SK-N-SH (cell line): ENCODE results near the gene FLT4. TPM values are rescaled to one million over a fixed set of nuclear protein-coding genes. Genes with fewer than 3 reads are reported as not detected.

Experiments
- CTCF ChIA-PET: fragments of 300-600, 350-600 bp; formaldehyde crosslinking; extraction: SDS; loops from one replicate; lab custom pipeline; 2021; lab: Yijun Ruan, JAX
- POLR2A ChIA-PET: fragments of 350-600 bp; sonication (Branson Sonifier 250); formaldehyde crosslinking; extraction: SDS; loops from one replicate; lab custom pipeline; 2020; ENCODE audit warnings: antibody characterized with exemption, inconsistent platforms; lab: Yijun Ruan, JAX
- DNase-seq: peaks from one replicate; pipeline ENCODE4 v3.0.0; 2012
- H2AFZ ChIP-seq: fragments of 200-600 bp; sonication (generic); 2 replicates; pipeline ENCODE4 v1.8.1; 2016; ENCODE audit warnings: antibody characterized with exemption, mild to moderate bottlenecking, low read depth
- H3F3A ChIP-seq: fragments of 200-600 bp; sonication (generic); replicated peaks from 2 replicates; pipeline ENCODE3; 2016; ENCODE audit warnings: antibody characterized with exemption, mild to moderate bottlenecking; ENCODE audit not compliant: insufficient read depth
- H3K27ac ChIP-seq, 2 experiments: fragments of 200-500 bp in 1 of 2; fragments of 200-600 bp in 1 of 2; sonication (Bioruptor generic) in 1 of 2; sonication (generic), shearing (Covaris generic) in 1 of 2; 2 replicates each; pipeline versions ENCODE4 v1.5.1 to v1.6.1; 2014 to 2016; ENCODE audit warnings: low read depth in 2 of 2, inconsistent platforms in 1 of 2, low read length in 1 of 2, mild to moderate bottlenecking in 1 of 2, mixed read lengths in 1 of 2
- H3K27me3 ChIP-seq: fragments of 200-600 bp; sonication (generic), shearing (Covaris generic); 2 replicates; pipeline ENCODE4 v1.6.1; 2016; ENCODE audit warnings: mixed run types; ENCODE audit not compliant: insufficient read depth
- H3K36me3 ChIP-seq, 2 experiments: fragments of 200-500 bp in 1 of 2; fragments of 200-600 bp in 1 of 2; sonication (Bioruptor generic) in 1 of 2; sonication (generic) in 1 of 2; replicated peaks in 1 of 2; 2 replicates each; pipeline versions ENCODE3 to v1.5.1; 2014 to 2016; ENCODE audit warnings: low read length in 1 of 2, mild to moderate bottlenecking in 1 of 2; ENCODE audit not compliant: insufficient read depth in 2 of 2, control insufficient read depth in 1 of 2
- H3K4me1 ChIP-seq, 2 experiments: fragments of 200-500 bp in 1 of 2; fragments of 200-600 bp in 1 of 2; sonication (Bioruptor generic) in 1 of 2; sonication (generic), shearing (Covaris generic) in 1 of 2; 2 replicates each; pipeline versions ENCODE4 v1.5.1 to v1.6.1; 2014 to 2016; ENCODE audit warnings: low read depth in 1 of 2, low read length in 1 of 2, mixed run types in 1 of 2; ENCODE audit not compliant: insufficient read depth in 2 of 2, control insufficient read depth in 1 of 2
- H3K4me2 ChIP-seq: fragments of 200-600 bp; sonication (generic), shearing (Covaris generic); 2 replicates; pipeline ENCODE4 v1.6.1; 2017; ENCODE audit warnings: mixed run types
- H3K4me3 ChIP-seq, 2 experiments: fragments of 200-500 bp in 1 of 2; fragments of 200-600 bp in 1 of 2; sonication (Bioruptor generic) in 1 of 2; sonication (generic), shearing (Covaris generic) in 1 of 2; 2 replicates each; pipeline versions ENCODE4 v1.5.1 to v1.8.1; 2014 to 2016; ENCODE audit warnings: low read depth in 2 of 2, inconsistent platforms in 1 of 2, low read length in 1 of 2, mild to moderate bottlenecking in 1 of 2, mixed read lengths in 1 of 2, moderate library complexity in 1 of 2
- H3K79me2 ChIP-seq: fragments of 200-600 bp; sonication (generic); 2 replicates; pipeline ENCODE4 v1.8.1; 2017; ENCODE audit warnings: mild to moderate bottlenecking; ENCODE audit not compliant: insufficient read depth
- H3K9ac ChIP-seq: fragments of 200-600 bp; sonication (generic); 2 replicates; pipeline ENCODE4 v1.6.1; 2017; ENCODE audit warnings: mixed run types
- H3K9me2 ChIP-seq: fragments of 200-600 bp; sonication (generic); 2 replicates; pipeline ENCODE4 v1.6.1; 2017; ENCODE audit warnings: mixed run types
- H3K9me3 ChIP-seq: fragments of 200-600 bp; sonication (generic); 2 replicates; pipeline ENCODE4 v1.6.1; 2017; ENCODE audit warnings: mixed run types, mild to moderate bottlenecking, moderate library complexity
- H4K20me1 ChIP-seq: fragments of 200-600 bp; sonication (generic); 2 replicates; pipeline ENCODE4 v1.6.1; 2017; ENCODE audit warnings: mild to moderate bottlenecking, mixed run types; ENCODE audit not compliant: insufficient read depth
- CHD2 ChIP-seq: fragments of 150-350 bp; IDR thresholded peaks from 2 replicates; pipeline ENCODE4 v1.6.1; 2018; ENCODE audit warnings: low read length; ENCODE audit not compliant: partially characterized antibody
- ELF1 ChIP-seq: IDR thresholded peaks from 2 replicates; pipeline ENCODE4 v1.4.0; 2012
- EZH2phosphoT487 ChIP-seq: fragments of 200-600 bp; sonication (generic); IDR thresholded peaks from 2 replicates; pipeline ENCODE4 v1.6.1; 2017; ENCODE audit warnings: low read depth, mixed run types, mild to moderate bottlenecking, antibody characterized with exemption, moderate library complexity, borderline replicate concordance
- FOSL2 ChIP-seq: IDR thresholded peaks from 2 replicates; pipeline ENCODE4 v1.4.0; 2012; ENCODE audit warnings: low read depth, mild to moderate bottlenecking, moderate library complexity, borderline replicate concordance
- FOXM1 ChIP-seq: IDR thresholded peaks from 2 replicates; pipeline ENCODE4 v1.4.0; 2012; ENCODE audit warnings: low read depth, mild to moderate bottlenecking
- GABPA ChIP-seq: IDR thresholded peaks from 2 replicates; pipeline ENCODE4 v1.4.0; 2012; ENCODE audit warnings: low read depth, mild to moderate bottlenecking
- GATA2 ChIP-seq: sonication (generic); formaldehyde crosslinking; IDR thresholded peaks from 2 replicates; pipeline ENCODE4 v1.5.0; 2020; ENCODE audit warnings: mild to moderate bottlenecking, missing genetic modification reagents
- MEF2A ChIP-seq: IDR thresholded peaks from 2 replicates; pipeline ENCODE4 v1.4.0; 2012; ENCODE audit warnings: low read depth, borderline replicate concordance
- MXI1 ChIP-seq: IDR thresholded peaks from 2 replicates; pipeline ENCODE4 v1.6.1; 2012; ENCODE audit warnings: mild to moderate bottlenecking, low read depth, low read length, improper control_type of control experiment
- RXRA ChIP-seq: IDR thresholded peaks from 2 replicates; pipeline ENCODE4 v1.4.0; 2012; ENCODE audit warnings: low read depth, mild to moderate bottlenecking, borderline replicate concordance
- TCF12 ChIP-seq: IDR thresholded peaks from 2 replicates; pipeline ENCODE4 v1.4.0; 2012
- TEAD4 ChIP-seq: IDR thresholded peaks from 2 replicates; pipeline ENCODE4 v1.4.0; 2012; ENCODE audit warnings: mild to moderate bottlenecking, borderline replicate concordance; ENCODE audit not compliant: insufficient read depth
- YY1 ChIP-seq: IDR thresholded peaks from 2 replicates; pipeline ENCODE4 v1.4.0; 2012; ENCODE audit warnings: low read depth, mild to moderate bottlenecking
- WGBS: methylation state at CpG from one replicate; pipeline ENCODE4 v1.1.6; 2017; ENCODE audit warnings: low lambda C conversion rate; 5-methylcytosine and 5-hydroxymethylcytosine counted together
- polyA plus RNA-seq, 3 experiments: library from polyadenylated mRNA; depleted of rRNA; stranded (reverse); fragments of >200 nt; gene quantifications; 2 replicates each; pipeline ENCODE4 v1.2.3, GENCODE V29; 2012
- TF ChIP-seq, protein P1 (sequence below): fragments of 150-350 bp; IDR thresholded peaks from 2 replicates; pipeline ENCODE4 v1.6.1; 2016; ENCODE audit warnings: mild to moderate bottlenecking, low read depth, low read length
- TF ChIP-seq, protein P2 (sequence below): IDR thresholded peaks from 2 replicates; pipeline ENCODE4 v1.4.0; 2012; ENCODE audit warnings: low read depth, borderline replicate concordance
- TF ChIP-seq, protein P3 (sequence below): IDR thresholded peaks from 2 replicates; pipeline ENCODE4 v1.4.0; 2012; ENCODE audit warnings: low read depth, borderline replicate concordance

FLT4 gene
- polyA plus RNA-seq, 1 of the 3 experiments (the other 2 are of a cell fraction) = 0.05 TPM

DNA sequence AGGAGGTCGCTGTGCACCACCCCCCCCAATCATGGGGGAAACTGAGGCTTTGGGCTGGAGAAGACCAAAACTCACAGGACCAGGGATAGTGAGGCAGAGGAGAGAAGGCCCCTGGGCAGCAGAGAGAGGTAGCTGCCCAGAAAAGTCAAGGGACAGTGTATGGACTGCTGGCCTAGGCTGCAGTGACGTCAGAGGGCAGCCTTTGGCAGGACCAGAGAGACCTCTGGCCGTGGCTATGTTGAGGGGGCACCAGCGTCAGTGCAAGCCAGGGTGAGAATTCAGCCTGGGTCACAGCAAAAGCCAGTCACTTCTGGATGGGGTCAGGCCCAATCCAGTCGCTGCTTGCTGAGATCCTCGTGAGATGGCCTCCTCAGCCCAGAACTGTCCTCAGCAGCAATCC is 26.5 kb downstream of the FLT4 start (continued):
- TF ChIP-seq, protein P1, sequence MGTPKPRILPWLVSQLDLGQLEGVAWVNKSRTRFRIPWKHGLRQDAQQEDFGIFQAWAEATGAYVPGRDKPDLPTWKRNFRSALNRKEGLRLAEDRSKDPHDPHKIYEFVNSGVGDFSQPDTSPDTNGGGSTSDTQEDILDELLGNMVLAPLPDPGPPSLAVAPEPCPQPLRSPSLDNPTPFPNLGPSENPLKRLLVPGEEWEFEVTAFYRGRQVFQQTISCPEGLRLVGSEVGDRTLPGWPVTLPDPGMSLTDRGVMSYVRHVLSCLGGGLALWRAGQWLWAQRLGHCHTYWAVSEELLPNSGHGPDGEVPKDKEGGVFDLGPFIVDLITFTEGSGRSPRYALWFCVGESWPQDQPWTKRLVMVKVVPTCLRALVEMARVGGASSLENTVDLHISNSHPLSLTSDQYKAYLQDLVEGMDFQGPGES = no peak
- TF ChIP-seq CHD2 (no peak), ELF1 (no peak), TCF12 (no peak), EZH2phosphoT487 (no peak), FOSL2 (no peak), MEF2A (no peak), TEAD4 (no peak)
- TF ChIP-seq, protein P2, sequence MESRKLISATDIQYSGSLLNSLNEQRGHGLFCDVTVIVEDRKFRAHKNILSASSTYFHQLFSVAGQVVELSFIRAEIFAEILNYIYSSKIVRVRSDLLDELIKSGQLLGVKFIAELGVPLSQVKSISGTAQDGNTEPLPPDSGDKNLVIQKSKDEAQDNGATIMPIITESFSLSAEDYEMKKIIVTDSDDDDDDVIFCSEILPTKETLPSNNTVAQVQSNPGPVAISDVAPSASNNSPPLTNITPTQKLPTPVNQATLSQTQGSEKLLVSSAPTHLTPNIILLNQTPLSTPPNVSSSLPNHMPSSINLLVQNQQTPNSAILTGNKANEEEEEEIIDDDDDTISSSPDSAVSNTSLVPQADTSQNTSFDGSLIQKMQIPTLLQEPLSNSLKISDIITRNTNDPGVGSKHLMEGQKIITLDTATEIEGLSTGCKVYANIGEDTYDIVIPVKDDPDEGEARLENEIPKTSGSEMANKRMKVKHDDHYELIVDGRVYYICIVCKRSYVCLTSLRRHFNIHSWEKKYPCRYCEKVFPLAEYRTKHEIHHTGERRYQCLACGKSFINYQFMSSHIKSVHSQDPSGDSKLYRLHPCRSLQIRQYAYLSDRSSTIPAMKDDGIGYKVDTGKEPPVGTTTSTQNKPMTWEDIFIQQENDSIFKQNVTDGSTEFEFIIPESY = no peak

DNA sequence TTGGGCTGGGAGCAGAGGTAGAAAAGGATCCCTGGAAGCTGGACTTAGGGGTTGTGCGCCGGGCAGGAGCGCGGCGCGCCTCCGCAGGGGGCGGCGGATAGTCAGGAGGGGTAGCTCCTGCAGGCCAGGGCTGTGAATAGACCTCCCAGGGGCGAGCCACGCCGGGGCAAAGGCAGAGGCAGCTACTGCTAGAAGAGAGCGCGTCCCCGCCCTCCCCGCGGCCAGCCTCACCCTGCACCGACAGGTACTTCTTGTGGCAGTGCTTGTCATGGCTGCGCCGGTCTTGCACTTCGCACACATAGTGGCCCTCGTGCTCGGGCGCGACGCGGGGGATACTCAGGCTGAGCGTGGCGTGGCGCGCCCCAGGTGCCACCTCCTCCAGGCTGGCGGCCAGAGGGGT is 28.1 kb downstream of the FLT4 start:
- Histone ChIP-seq H3K4me2 (no peak overlapping the region), H3K27ac (no peak overlapping the region), H3K9me2 (no peaks in the 10 kb centered on the region), H3K9me3 (no peaks in the 10 kb centered on the region), H2AFZ (no peak overlapping the region), H3F3A (no peaks in the 10 kb centered on the region), H3K36me3 (no peaks in the 10 kb centered on the region), H3K27me3 (peaks cover 18% of the 10 kb centered on the region), H3K4me3 (no peak overlapping the region), H3K79me2 (no peaks in the 10 kb centered on the region), H3K9ac (no peak overlapping the region), H4K20me1 (no peaks in the 10 kb centered on the region), H3K4me1 (no peaks in the 10 kb centered on the region)
- CTCF ChIA-PET = interaction anchor here (1.0 kb wide), 1 partner anchor 15 kb away, joined by 3 read pairs; no protein-coding TSS in a partner anchor
- TF ChIP-seq, protein P1 = no peak
- no peak for TF ChIP-seq GATA2 (CRISPR knock-in tag)
- WGBS = 91% methylated on average over 17 of the region's 32 CpGs
- DNase-seq = no peak
- POLR2A ChIA-PET = no interaction called here

DNA sequence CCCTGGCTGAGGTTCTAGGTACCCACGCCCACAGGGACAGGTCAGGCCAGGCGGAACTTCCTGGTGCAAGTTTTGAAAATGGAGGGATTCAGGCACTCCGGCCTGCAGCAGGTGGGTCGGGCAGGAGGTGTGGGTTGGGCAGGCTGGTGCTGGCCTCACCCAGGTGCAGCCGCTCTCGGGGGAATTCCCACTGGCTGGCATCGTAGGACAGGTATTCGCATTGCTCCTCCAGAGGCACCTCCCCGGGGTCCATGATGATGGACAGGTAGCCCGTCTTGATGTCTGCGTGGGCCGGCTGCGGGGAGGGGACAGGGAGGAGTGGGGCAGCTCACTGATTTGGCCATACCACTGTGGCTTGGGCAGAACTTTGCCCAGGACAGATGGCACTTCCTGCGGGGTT is 29.4 kb downstream of the FLT4 start:
- H3K27ac ChIP-seq = no peak overlapping the region
- H3K9me2 ChIP-seq = no peaks in the 10 kb centered on the region
- no peaks in the 10 kb centered on the region for H3K9me3 ChIP-seq
- no peak overlapping the region for H3K4me2 ChIP-seq
- no peaks in the 10 kb centered on the region for H3K79me2 ChIP-seq
- H3K4me1 ChIP-seq = no peaks in the 10 kb centered on the region
- H3K36me3 ChIP-seq = no peaks in the 10 kb centered on the region
- no peaks in the 10 kb centered on the region for H3F3A ChIP-seq
- ChIA-PET POLR2A (no interaction called here), CTCF (interaction anchor here (1.3 to 2.1 kb wide), 7 partner anchors 9 to 343 kb away, joined by 3 to 43 read pairs (median 6); no protein-coding TSS in a partner anchor)
- 55% methylated on average over 5 of the region's 14 CpGs for WGBS
- H3K27me3 ChIP-seq = peaks cover 18% of the 10 kb centered on the region
- TF ChIP-seq MXI1 (no peak), GABPA (no peak), MEF2A (no peak), YY1 (no peak), RXRA (no peak), FOXM1 (no peak), TCF12 (no peak), GATA2 (CRISPR knock-in tag) (no peak)
- TF ChIP-seq, protein P2 = no peak
- TF ChIP-seq, protein P3, sequence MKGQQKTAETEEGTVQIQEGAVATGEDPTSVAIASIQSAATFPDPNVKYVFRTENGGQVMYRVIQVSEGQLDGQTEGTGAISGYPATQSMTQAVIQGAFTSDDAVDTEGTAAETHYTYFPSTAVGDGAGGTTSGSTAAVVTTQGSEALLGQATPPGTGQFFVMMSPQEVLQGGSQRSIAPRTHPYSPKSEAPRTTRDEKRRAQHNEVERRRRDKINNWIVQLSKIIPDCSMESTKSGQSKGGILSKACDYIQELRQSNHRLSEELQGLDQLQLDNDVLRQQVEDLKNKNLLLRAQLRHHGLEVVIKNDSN = no peak
- H2AFZ ChIP-seq = no peak overlapping the region
- no peak overlapping the region for H3K9ac ChIP-seq
- H3K4me3 ChIP-seq = no peak overlapping the region
- H4K20me1 ChIP-seq = no peaks in the 10 kb centered on the region
- DNase-seq = no peak
